K562 (cell line): ENCODE measurements around the gene FLOT2. TPM values are rescaled to one million over a fixed set of nuclear protein-coding genes. Genes with fewer than 3 reads are reported as not detected.

Source experiments
- BRF1 ChIP-seq: IDR thresholded peaks from 3 replicates; pipeline ENCODE4 v1.6.1; 2011; ENCODE audit warnings: borderline replicate concordance, mild to moderate bottlenecking; ENCODE audit not compliant: insufficient read length; ENCODE audit errors: extremely low read depth
- GABPA ChIP-seq: fragments of 200-800 bp; sonication (Bioruptor generic); conservative IDR thresholded peaks from 2 replicates; pipeline ENCODE4 v1.6.1; 2016; ENCODE audit warnings: low read depth, missing genetic modification characterization, missing compliant biosample characterization
- HDAC2 ChIP-seq: fragments of 450-650 bp; IDR thresholded peaks from 2 replicates; pipeline ENCODE4 v1.6.1; 2016; ENCODE audit warnings: mild to moderate bottlenecking
- KDM4B ChIP-seq, 2 experiments: fragments of 450-650 bp in 1 of 2; sonication (generic) in 1 of 2; IDR thresholded peaks; 2 replicates each; pipeline ENCODE4 v1.6.1; 2016 to 2017; ENCODE audit warnings: borderline replicate concordance in 2 of 2, antibody characterized with exemption in 1 of 2, low read depth in 1 of 2, mild to moderate bottlenecking in 1 of 2
- MLX ChIP-seq, 2 experiments: fragments of 450-650 bp in 1 of 2; sonication (generic) in 1 of 2; formaldehyde crosslinking; conservative IDR thresholded peaks; 2 replicates each; pipeline versions ENCODE4 v1.4.0 to v1.8.1; 2020 to 2022; ENCODE audit warnings: mild to moderate bottlenecking in 1 of 2, missing genetic modification reagents in 1 of 2
- MXD1 ChIP-seq: fragments of 250-450 bp; sonication (Bioruptor Pico); IDR thresholded peaks from 2 replicates; pipeline ENCODE4 v1.8.0; 2021; ENCODE audit warnings: borderline replicate concordance, mild to moderate bottlenecking, moderate library complexity; ENCODE audit not compliant: poor library complexity, severe bottlenecking
- NEUROD1 ChIP-seq: fragments of 150-350 bp; IDR thresholded peaks from 2 replicates; pipeline ENCODE4 v1.6.1; 2014; ENCODE audit warnings: borderline replicate concordance, low read length, low read depth; ENCODE audit not compliant: partially characterized antibody
- NONO ChIP-seq, 2 experiments: fragments of 200-400 bp in 1 of 2; fragments of 450-650 bp in 1 of 2; formaldehyde crosslinking in 1 of 2; IDR thresholded peaks; 2 replicates each; pipeline ENCODE4 v1.6.1; 2017; ENCODE audit warnings: low read depth in 2 of 2, mild to moderate bottlenecking in 2 of 2, moderate library complexity in 2 of 2, low read length in 1 of 2
- RBM39 ChIP-seq: fragments of 200-400 bp; formaldehyde crosslinking; optimal IDR thresholded peaks from 2 replicates; pipeline ENCODE3; 2018; ENCODE audit warnings: low read depth, low read length
- SMAD2 ChIP-seq: fragments of 150-350 bp; IDR thresholded peaks from 2 replicates; pipeline ENCODE4 v1.6.1; 2014; ENCODE audit warnings: low read depth, mild to moderate bottlenecking, low read length
- TEAD2 ChIP-seq: fragments of 450-650 bp; IDR thresholded peaks from 2 replicates; pipeline ENCODE4 v1.6.1; 2016; ENCODE audit warnings: missing genetic modification characterization, control low read depth, missing compliant biosample characterization
- VEZF1 ChIP-seq: fragments of 200-800 bp; sonication (Bioruptor generic); IDR thresholded peaks from 2 replicates; pipeline ENCODE4 v1.6.1; 2017; ENCODE audit warnings: missing genetic modification characterization, missing compliant biosample characterization
- XRCC4 ChIP-seq: IDR thresholded peaks from one replicate; pipeline ENCODE4 v1.6.1; 2011; ENCODE audit not compliant: insufficient read depth, insufficient read length; ENCODE audit errors: extremely low read depth
- ZBTB9 ChIP-seq: fragments of 450-650 bp; formaldehyde crosslinking; IDR thresholded peaks from 2 replicates; pipeline ENCODE4 v1.4.0; 2020; ENCODE audit warnings: mild to moderate bottlenecking, moderate library complexity
- ZNF507 ChIP-seq: conservative IDR thresholded peaks from 2 replicates; pipeline ENCODE4 v1.6.1; 2017; ENCODE audit warnings: missing genetic modification characterization, missing compliant biosample characterization
- ZNF551 ChIP-seq: fragments of 250-450 bp; sonication (Bioruptor Pico); IDR thresholded peaks from 2 replicates; pipeline ENCODE4 v1.5.0; 2021; ENCODE audit warnings: mild to moderate bottlenecking, moderate library complexity
- ZNF696 ChIP-seq: fragments of 250-450 bp; sonication (Bioruptor Pico); conservative IDR thresholded peaks from 2 replicates; pipeline ENCODE4 v1.4.0; 2020; ENCODE audit warnings: mild to moderate bottlenecking, moderate library complexity
- polyA plus RNA-seq, 8 experiments: library from polyadenylated mRNA; depleted of rRNA in 4 of 8; stranded (reverse) in 5 of 8; unstranded in 3 of 8; fragments of >200 nt; fragmentation: Nextera tagmentation in 2 of 8; fragmentation: Illumina TruSeq in 1 of 8; extraction: Ambion mirVana in 2 of 8; extraction: Trizol in 1 of 8; gene quantifications; 2 replicates each; pipeline versions ENCODE4 v1.2.1 to v1.2.3, GENCODE V29; 2011 to 2014; ENCODE audit warnings: inconsistent platforms in 1 of 8, missing spikeins in 1 of 8
- total RNA-seq, 7 experiments: library from RNA; depleted of rRNA in 6 of 7; stranded (reverse); fragments of >200 nt in 6 of 7; fragmentation: Illumina TruSeq in 2 of 7; extraction: Trizol in 2 of 7; gene quantifications; 2 replicates each; pipeline versions ENCODE4 v1.2.1 to v1.2.3, GENCODE V29; 2011 to 2021; ENCODE audit warnings: low replicate concordance in 1 of 7
- TF ChIP-seq, protein P1 (sequence below): sonication (generic); formaldehyde crosslinking; IDR thresholded peaks from 2 replicates; pipeline ENCODE4 v1.8.0; 2022; ENCODE audit warnings: mild to moderate bottlenecking, missing genetic modification reagents

FLOT2 gene
- total and polyA plus RNA-seq, 9 of the 15 experiments (the other 6 are each of a cell fraction or from before 2014, with no cell fraction given), result 17.5 to 138 (median 41.7) TPM

GRCh38 chr17:28896884-28897768 lies at the start of gene FLOT2 (continued):
- TF ChIP-seq, protein P1, sequence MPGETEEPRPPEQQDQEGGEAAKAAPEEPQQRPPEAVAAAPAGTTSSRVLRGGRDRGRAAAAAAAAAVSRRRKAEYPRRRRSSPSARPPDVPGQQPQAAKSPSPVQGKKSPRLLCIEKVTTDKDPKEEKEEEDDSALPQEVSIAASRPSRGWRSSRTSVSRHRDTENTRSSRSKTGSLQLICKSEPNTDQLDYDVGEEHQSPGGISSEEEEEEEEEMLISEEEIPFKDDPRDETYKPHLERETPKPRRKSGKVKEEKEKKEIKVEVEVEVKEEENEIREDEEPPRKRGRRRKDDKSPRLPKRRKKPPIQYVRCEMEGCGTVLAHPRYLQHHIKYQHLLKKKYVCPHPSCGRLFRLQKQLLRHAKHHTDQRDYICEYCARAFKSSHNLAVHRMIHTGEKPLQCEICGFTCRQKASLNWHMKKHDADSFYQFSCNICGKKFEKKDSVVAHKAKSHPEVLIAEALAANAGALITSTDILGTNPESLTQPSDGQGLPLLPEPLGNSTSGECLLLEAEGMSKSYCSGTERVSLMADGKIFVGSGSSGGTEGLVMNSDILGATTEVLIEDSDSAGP (CRISPR knock-in tag), result no peak
- TF ChIP-seq MXD1 (CRISPR knock-in tag), result no peak
- no peak for TF ChIP-seq RBM39
- TF ChIP-seq NEUROD1, result peak; percentile 10
- no peak for TF ChIP-seq KDM4B (IDR thresholded peaks at IDR 0.05; ENCODE audit: borderline replicate concordance in 2 of 2, low read depth in 1 of 2)
- TF ChIP-seq ZNF507 (tag), result no peak
- no peak for TF ChIP-seq XRCC4
- no peak for TF ChIP-seq HDAC2
- TF ChIP-seq MLX (CRISPR knock-in tag; conservative IDR thresholded peaks at IDR 0.05), result peak in 1 of 2 experiments; percentile 28; a peak in 1 of 4 replicates
- TF ChIP-seq TEAD2 (tag), result no peak
- no peak; the same call in 1 of the 2 replicates for TF ChIP-seq ZBTB9 (CRISPR knock-in tag)
- TF ChIP-seq GABPA (tag), result peak; percentile 90
- peak; percentile 59 to 92; a peak in 3 of 4 replicates for TF ChIP-seq NONO (IDR thresholded peaks at IDR 0.05; ENCODE audit: low read depth in 2 of 2, low read length in 1 of 2)
- peak; percentile 87 for TF ChIP-seq VEZF1 (CRISPR knock-in tag)
- no peak for TF ChIP-seq SMAD2
- TF ChIP-seq ZNF551 (CRISPR knock-in tag), result no peak
- no peak for TF ChIP-seq ZNF696 (CRISPR knock-in tag)
- TF ChIP-seq BRF1, result no peak
